DOHH2 (cell line): ENCODE results near the gene SMPDL3A.

ENCODE experiments used
- CTCF ChIP-seq: fragments of 200-600 bp; sonication (generic); IDR thresholded peaks from one replicate; pipeline ENCODE4 v1.5.1; 2014; ENCODE audit warnings: antibody characterized with exemption, mild to moderate bottlenecking, low read depth, low read length; ENCODE audit not compliant: poor library complexity, severe bottlenecking
- EZH2phosphoT487 ChIP-seq: fragments of 200-600 bp; sonication (generic); IDR thresholded peaks from 2 replicates; pipeline ENCODE4 v1.6.1; 2017; ENCODE audit warnings: borderline replicate concordance, mild to moderate bottlenecking, antibody characterized with exemption, low read length, moderate library complexity, mixed read lengths

DNA sequence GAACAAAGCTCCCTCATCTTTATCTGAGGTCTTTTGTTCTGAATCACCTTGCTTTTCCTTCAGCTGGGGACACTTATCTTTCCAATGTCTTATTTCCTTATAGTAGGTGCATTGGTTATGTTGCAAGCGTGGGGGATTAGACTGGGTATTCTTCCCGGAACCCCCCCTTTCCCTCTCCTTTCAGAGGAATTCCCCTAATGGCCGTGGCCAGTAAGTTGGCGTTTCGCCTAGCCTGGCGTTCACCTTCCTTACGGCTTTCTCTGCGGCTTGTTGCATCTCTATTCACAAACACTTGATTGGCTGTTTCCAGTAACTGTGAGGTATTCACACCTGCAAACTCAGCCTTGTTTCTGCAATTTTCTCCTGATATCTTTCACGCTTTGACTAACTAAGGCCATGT is 42.4 kb upstream of the SMPDL3A start:
- TF ChIP-seq CTCF (no peak), EZH2phosphoT487 (no peak)
